SW 1271 (cell line): ENCODE data around the gene NCL.
"Not testable (repeated sequence)": the region's sequence is repeated elsewhere in the genome, so short reads cannot be mapped to it uniquely, and the experiment has no call there.

ENCODE experiments used
- DNase-seq, 2 experiments: peaks; one replicate each; lab custom pipeline; 2025; lab: John Stamatoyannopoulos, UW

Gene NCL

DNA sequence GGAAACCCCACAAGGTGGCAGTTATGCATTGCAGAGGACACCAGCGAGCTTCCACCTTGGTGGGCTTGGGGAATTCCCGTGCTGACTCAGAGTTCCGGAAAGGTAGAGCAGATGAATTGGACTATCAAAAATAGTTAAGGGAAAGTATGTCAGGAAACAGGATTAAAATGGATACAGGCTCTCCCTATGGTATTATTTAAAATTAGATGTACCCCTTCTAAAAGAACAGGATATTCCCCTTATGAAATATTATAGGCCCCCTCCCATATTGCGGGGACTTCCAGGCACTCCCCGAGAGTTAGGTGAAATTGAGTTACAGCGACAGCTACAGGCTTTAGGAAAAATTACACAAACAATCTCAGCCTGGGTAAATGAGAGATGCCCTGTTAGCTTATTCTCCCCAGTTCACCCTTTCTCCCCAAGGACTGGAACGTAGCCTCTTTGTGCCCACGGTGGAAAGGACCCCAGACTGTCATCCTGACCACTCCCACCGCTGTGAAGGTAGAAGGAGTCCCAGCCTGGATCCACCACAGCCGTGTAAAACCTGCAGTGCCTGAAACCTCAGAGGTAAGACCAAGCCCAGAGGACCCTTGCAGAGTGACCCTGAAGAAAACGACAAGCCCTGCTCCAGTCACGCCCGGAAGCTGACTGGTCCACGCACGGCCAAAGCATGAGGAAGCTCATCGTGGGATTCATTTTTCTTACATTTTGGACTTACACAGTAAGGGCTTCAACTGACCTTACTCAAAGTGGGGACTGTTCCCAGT lies 58.5 kb downstream of the NCL start:
- not testable (repeated sequence) for DNase-seq

DNA sequence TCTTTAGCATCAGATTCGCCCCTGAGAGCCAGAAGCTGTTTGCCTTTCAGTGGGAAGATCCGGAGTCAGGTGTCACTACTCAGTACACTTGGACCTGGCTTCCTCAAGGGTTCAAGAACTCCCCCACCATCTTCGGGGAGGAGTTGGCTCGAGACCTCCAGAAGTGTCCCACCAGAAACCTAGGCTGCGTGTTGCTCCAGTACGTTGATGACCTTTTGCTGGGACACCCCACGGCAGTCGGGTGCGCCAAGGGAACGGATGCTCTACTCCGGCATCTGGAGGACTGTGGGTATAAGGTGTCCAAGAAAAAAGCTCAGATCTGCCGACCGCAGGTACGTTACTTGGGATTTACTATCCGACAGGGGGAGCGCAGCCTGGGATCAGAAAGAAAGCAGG lies 60.1 kb downstream of the NCL start:
- DNase-seq = not testable (repeated sequence)
